ENCODE data around the gene PPP2R2B.

PPP2R2B gene

GRCh38 chr5:146821732-146822131 is 56.8 kb downstream of the PPP2R2B start:
- no peak for DNase-seq

GRCh38 chr5:146820987-146821386 is 57.6 kb downstream of the PPP2R2B start:
- no peak for DNase-seq

- peak in 1 of 14 donors; percentile 5 for DNase-seq
These were observed 59.7 kb downstream of the PPP2R2B start for GRCh38 chr5:146818822-146819221.

- no peak for DNase-seq
These were observed 60.6 kb downstream of the PPP2R2B start for GRCh38 chr5:146817973-146818372.

- no peak for DNase-seq
These were observed 61.7 kb downstream of the PPP2R2B start for GRCh38 chr5:146816775-146817387.

- DNase-seq = no peak
These were observed 63.1 kb downstream of the PPP2R2B start for GRCh38 chr5:146815411-146815810.

- DNase-seq = no peak
These were observed 65.0 kb downstream of the PPP2R2B start for GRCh38 chr5:146813346-146814157.

- DNase-seq = no peak
These were observed 73.5 kb downstream of the PPP2R2B start for GRCh38 chr5:146805081-146805480.

- no peak for DNase-seq
These were observed 75.5 kb downstream of the PPP2R2B start for GRCh38 chr5:146802945-146803522.

- no peak for DNase-seq
These were observed 78.9 kb downstream of the PPP2R2B start for GRCh38 chr5:146799671-146800070.

GRCh38 chr5:146799231-146799630 is 79.3 kb downstream of the PPP2R2B start:
- no peak for DNase-seq

- no peak for DNase-seq
These were observed 80.9 kb downstream of the PPP2R2B start for GRCh38 chr5:146797658-146798057.

- no peak for DNase-seq
These were observed 81.6 kb downstream of the PPP2R2B start for GRCh38 chr5:146796911-146797310.

GRCh38 chr5:146796144-146796543 is 82.4 kb downstream of the PPP2R2B start:
- no peak for DNase-seq

- no peak for DNase-seq
These were observed 84.1 kb downstream of the PPP2R2B start for GRCh38 chr5:146794326-146795029.

- no peak for DNase-seq
These were observed 84.8 kb downstream of the PPP2R2B start for GRCh38 chr5:146793709-146794108.

GRCh38 chr5:146791471-146791870 is 87.1 kb downstream of the PPP2R2B start:
- no peak for DNase-seq

GRCh38 chr5:146789712-146790653 is 88.6 kb downstream of the PPP2R2B start:
- no peak for DNase-seq

- no peak for DNase-seq
These were observed 89.7 kb downstream of the PPP2R2B start for GRCh38 chr5:146788898-146789297.

GRCh38 chr5:146785065-146785464 is 93.5 kb downstream of the PPP2R2B start:
- no peak for DNase-seq

GRCh38 chr5:146781157-146781556 is 97.4 kb downstream of the PPP2R2B start:
- no peak for DNase-seq
